Bronchial epithelial cell (primary cell): ENCODE results near the gene PID1. TPM values are rescaled to one million over a fixed set of nuclear protein-coding genes. Genes with fewer than 3 reads are reported as not detected.

Experiments used
- DNase-seq: peaks from one replicate; pipeline ENCODE4 v3.0.0-alpha.2; 2010; ENCODE audit warnings: low read depth
- FAIRE-seq: peaks from 2 replicates; lab custom pipeline; 2011; peaks lifted over from hg19 to GRCh38; lab: Jason Lieb, UNC
- H3K27me3 ChIP-seq: 2 replicates; pipeline ENCODE4 v1.5.1; 2011; ENCODE audit warnings: low read length; ENCODE audit not compliant: control insufficient read depth, insufficient read depth
- H3K36me3 ChIP-seq: 2 replicates; pipeline ENCODE4 v1.5.1; 2011; ENCODE audit warnings: low read length; ENCODE audit not compliant: control insufficient read depth, insufficient read depth
- H3K4me3 ChIP-seq: 2 replicates; pipeline ENCODE4 v1.5.1; 2011; ENCODE audit warnings: mild to moderate bottlenecking, low read depth, low read length, control low read depth
- total RNA-seq: library from RNA; depleted of rRNA; stranded (reverse); fragments of >200 nt; gene quantifications from 2 replicates; pipeline ENCODE4 v1.2.1, GENCODE V29; 2014
- TF ChIP-seq, protein P1 (sequence below): IDR thresholded peaks from 2 replicates; pipeline ENCODE4 v1.5.1; 2011; ENCODE audit warnings: mild to moderate bottlenecking, moderate library complexity, low read length, control low read depth, inconsistent platforms; ENCODE audit not compliant: insufficient read depth, severe bottlenecking

The PID1 gene
- total RNA-seq, 1 donor from 2014 or later, result 9.5 TPM

DNA sequence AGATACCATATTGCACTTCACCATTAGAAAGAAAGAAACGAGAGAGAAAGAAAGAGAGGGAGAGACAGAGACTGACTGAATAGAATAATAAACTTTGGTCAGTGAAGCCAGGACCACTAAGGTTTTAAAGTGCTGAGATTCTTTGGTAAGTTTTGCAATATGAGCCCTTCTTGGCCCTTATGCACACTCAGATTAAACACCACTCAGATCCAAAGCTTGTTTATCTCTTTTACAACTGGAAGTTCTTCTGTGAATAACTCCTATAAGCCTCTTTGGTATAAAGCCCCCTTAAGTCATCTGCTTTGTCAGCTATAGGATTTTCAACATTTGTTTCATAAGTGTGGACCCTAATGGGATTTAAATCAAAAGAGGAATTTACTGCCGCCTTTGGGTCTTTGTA lies 40.8 kb downstream of the PID1 start:
- no peaks in the 10 kb centered on the region for H3K27me3 ChIP-seq
- H3K36me3 ChIP-seq, result no peaks in the 10 kb centered on the region
- DNase-seq (no peak), FAIRE-seq (no peak)
- H3K4me3 ChIP-seq, result no peak overlapping the region
- TF ChIP-seq, protein P1, sequence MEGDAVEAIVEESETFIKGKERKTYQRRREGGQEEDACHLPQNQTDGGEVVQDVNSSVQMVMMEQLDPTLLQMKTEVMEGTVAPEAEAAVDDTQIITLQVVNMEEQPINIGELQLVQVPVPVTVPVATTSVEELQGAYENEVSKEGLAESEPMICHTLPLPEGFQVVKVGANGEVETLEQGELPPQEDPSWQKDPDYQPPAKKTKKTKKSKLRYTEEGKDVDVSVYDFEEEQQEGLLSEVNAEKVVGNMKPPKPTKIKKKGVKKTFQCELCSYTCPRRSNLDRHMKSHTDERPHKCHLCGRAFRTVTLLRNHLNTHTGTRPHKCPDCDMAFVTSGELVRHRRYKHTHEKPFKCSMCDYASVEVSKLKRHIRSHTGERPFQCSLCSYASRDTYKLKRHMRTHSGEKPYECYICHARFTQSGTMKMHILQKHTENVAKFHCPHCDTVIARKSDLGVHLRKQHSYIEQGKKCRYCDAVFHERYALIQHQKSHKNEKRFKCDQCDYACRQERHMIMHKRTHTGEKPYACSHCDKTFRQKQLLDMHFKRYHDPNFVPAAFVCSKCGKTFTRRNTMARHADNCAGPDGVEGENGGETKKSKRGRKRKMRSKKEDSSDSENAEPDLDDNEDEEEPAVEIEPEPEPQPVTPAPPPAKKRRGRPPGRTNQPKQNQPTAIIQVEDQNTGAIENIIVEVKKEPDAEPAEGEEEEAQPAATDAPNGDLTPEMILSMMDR, result no peak

DNA sequence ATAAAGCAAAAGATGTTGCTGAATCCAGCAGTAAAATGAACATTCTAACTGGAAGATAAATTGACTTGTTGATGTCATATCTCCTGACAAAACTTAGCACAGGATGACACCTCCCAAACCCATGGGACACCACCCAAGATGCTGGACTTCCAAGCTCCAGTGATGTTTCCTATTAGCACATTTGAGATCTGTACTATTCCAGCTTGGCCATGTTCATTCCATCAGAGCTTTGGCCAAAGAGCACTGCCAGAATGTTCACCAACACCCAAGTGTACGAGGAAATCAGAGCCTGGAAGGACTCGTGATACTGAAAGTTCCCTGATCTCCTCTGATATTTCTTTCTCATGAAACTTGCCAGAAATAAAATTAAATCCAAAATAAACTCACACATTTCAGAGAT lies 44.7 kb downstream of the PID1 start:
- TF ChIP-seq, protein P1, result no peak
- DNase-seq, result no peak
- no peaks in the 10 kb centered on the region for H3K27me3 ChIP-seq
- FAIRE-seq, result no peak
- no peaks in the 10 kb centered on the region for H3K36me3 ChIP-seq
- no peak overlapping the region for H3K4me3 ChIP-seq

DNA sequence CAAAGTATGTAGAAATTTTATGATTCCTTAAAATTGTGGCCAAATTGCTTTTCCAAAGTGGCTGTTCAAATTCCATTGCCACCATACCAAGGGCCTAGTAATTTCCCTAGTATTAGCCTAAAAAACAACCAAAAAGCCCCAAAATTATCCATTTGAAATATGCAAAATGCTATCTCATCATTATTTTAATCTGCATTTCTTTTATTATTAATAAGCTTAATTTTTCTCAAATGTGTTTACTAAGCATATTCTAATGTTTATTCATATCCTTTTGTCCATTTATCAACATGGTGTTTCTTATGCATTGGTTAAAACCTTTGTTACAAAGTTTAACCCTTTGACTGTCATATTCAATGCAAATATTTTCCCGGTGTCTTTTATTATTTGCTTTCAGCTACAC lies 48.0 kb downstream of the PID1 start:
- DNase-seq (no peak), FAIRE-seq (no peak)
- TF ChIP-seq, protein P1, result no peak
- Histone ChIP-seq H3K36me3 (no peaks in the 10 kb centered on the region), H3K4me3 (no peak overlapping the region), H3K27me3 (no peaks in the 10 kb centered on the region)

DNA sequence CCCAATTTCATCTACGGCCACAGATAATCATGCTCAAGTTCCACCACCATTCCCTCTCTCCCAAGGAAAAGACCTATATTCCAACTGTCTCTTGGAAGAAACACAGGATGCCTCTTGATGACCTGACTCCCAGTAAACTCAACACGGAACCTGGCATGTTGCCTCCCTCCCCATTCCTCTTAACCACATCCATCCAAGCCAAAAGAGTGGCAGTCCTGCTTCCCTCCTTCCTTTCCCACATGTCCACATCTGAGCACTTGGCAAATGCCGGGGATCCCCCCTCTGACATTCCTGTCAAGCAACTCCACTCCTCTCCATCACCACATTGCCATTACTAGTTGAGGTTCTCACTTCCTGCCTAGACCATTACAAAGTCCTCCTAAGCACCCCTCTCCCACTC lies 49.4 kb downstream of the PID1 start:
- no peaks in the 10 kb centered on the region for H3K36me3 ChIP-seq
- no peak overlapping the region for H3K4me3 ChIP-seq
- peak; percentile 50 for FAIRE-seq
- no peak for DNase-seq
- TF ChIP-seq, protein P1, result no peak
- no peaks in the 10 kb centered on the region for H3K27me3 ChIP-seq

- TF ChIP-seq, protein P1, result no peak
- no peak overlapping the region for H3K4me3 ChIP-seq
- H3K36me3 ChIP-seq, result no peaks in the 10 kb centered on the region
- no peaks in the 10 kb centered on the region for H3K27me3 ChIP-seq
- no peak for FAIRE-seq
- no peak for DNase-seq
Measured at GRCh38 chr2:229220254-229220653, 50.8 kb downstream of the PID1 start.

DNA sequence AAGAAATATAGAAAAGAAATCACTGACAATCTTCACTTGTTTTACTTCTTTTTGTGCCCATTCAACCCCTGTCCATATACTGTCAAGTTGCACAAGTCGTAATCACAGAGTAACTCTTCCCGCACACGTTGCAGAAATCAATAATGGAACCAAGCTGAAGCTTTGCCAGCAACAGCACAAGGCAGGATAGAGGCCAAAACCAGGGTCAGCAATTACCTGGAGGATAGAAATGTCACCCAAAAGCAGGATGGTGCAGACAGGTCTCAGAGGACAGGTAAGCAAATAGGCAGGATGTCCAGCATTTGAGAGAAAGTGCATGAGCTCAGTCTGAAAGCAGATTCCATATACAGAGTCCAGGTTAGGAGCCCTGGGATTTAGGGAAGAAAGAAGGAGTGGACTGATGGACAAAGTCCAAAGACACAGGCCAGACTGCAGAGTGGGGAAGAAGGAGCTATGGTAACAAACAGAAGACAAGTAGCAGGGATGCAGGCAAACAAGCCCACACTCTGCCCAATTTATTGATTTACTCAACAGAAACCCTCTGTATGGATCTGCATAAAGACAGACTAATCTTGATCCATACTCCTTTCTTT lies 52.7 kb downstream of the PID1 start:
- no peak for FAIRE-seq
- Histone ChIP-seq H3K4me3 (no peak overlapping the region), H3K27me3 (no peaks in the 10 kb centered on the region), H3K36me3 (no peaks in the 10 kb centered on the region)
- no peak for DNase-seq
- TF ChIP-seq, protein P1, result no peak
